Omental fat pad (tissue), 4 donors: ENCODE measurements around the gene C13orf46. TPM values are rescaled to one million over a fixed set of nuclear protein-coding genes. Genes with fewer than 3 reads are reported as not detected.

Source experiments
- ATAC-seq: fragments of 150-250 bp; one replicate; pipeline ENCODE4 v1.9.1; 2016; ENCODE audit warnings: mild to moderate bottlenecking, moderate library complexity; ENCODE audit not compliant: low FRiP score
- DNase-seq: peaks from one replicate; pipeline ENCODE4 v3.0.0-alpha.2; 2019; ENCODE audit warnings: low spot score
- total RNA-seq, 4 donors: library from RNA; depleted of rRNA; stranded (reverse); fragments of >200 nt; gene quantifications; one replicate each; pipeline ENCODE4 v1.1.0, GENCODE V29; 2016
- TF ChIP-seq, protein P1 (sequence below), 3 donors: fragments of 450-650 bp; IDR thresholded peaks; one replicate each; pipeline ENCODE4 v1.5.1; 2016 to 2017; ENCODE audit warnings: antibody characterized with exemption in 3 of 3, mild to moderate bottlenecking in 3 of 3, moderate library complexity in 2 of 3

Gene C13orf46
- total RNA-seq, 4 donors from 2014 or later, result 0.13 to 6.9 (median 1.6) TPM

DNA sequence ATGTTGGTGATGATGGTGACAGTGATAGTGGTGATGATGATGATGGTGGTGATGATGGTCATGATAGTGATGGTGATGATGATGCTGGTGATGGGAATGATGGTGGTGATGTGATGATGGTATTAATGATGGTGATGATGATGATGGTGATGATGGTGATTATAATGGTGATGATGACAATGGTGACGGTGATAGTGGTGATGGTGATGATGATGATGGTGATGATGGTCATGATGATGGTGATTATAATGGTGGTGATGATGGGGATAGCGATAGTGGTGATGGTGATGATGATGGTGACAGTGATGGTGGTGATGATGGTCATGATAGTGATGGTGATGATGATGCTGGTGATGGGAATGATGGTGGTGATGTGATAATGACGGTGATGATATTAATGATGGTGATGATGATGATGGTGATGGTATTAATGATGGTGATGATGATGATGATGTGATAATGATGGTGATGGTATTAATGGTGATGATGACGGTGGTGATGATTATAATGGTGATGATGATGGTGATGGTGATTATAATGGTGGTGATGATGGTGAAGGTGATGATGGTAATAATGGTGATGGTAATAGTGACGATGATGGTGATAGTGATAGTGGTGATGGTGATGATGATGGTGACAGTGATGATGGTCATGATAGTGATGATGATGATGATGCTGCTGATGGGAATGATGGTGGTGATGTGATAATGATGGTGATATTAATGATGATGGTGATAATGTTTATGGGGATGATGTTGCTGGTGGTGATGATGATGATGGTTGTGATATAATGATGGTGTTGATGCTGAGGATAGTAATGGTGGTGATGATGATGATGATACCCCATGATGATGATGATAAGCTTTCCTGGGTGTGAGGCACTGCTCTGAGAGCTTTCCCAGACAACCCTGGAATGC is 7.7 kb downstream of the C13orf46 start:
- DNase-seq (no peak), ATAC-seq (no peak)
- TF ChIP-seq, protein P1, sequence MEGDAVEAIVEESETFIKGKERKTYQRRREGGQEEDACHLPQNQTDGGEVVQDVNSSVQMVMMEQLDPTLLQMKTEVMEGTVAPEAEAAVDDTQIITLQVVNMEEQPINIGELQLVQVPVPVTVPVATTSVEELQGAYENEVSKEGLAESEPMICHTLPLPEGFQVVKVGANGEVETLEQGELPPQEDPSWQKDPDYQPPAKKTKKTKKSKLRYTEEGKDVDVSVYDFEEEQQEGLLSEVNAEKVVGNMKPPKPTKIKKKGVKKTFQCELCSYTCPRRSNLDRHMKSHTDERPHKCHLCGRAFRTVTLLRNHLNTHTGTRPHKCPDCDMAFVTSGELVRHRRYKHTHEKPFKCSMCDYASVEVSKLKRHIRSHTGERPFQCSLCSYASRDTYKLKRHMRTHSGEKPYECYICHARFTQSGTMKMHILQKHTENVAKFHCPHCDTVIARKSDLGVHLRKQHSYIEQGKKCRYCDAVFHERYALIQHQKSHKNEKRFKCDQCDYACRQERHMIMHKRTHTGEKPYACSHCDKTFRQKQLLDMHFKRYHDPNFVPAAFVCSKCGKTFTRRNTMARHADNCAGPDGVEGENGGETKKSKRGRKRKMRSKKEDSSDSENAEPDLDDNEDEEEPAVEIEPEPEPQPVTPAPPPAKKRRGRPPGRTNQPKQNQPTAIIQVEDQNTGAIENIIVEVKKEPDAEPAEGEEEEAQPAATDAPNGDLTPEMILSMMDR (IDR thresholded peaks at IDR 0.05), result no peak

DNA sequence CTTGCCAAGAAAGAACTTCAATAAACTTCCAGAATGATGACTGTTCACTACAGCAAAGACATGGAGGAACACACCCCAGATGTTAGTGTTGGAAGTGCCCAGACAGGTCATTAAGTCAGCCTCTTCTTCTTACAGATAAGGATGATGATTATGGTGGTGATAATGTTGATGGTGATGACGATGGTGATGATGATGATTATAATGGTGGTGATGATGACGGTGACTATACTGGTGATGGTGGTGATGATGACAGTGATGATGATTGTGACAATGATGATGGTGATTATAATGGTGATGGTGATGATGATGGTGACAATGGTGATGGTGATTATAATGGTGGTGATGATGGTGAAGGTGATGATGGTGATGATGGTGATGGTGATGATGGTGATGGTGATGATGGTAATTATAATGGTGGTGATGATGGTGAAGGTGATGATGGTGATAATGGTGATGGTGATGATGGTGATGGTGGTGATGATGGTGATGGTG is 8.4 kb downstream of the C13orf46 start:
- TF ChIP-seq, protein P1 (IDR thresholded peaks at IDR 0.05), result no peak
- no peak for DNase-seq
- ATAC-seq, result no peak

DNA sequence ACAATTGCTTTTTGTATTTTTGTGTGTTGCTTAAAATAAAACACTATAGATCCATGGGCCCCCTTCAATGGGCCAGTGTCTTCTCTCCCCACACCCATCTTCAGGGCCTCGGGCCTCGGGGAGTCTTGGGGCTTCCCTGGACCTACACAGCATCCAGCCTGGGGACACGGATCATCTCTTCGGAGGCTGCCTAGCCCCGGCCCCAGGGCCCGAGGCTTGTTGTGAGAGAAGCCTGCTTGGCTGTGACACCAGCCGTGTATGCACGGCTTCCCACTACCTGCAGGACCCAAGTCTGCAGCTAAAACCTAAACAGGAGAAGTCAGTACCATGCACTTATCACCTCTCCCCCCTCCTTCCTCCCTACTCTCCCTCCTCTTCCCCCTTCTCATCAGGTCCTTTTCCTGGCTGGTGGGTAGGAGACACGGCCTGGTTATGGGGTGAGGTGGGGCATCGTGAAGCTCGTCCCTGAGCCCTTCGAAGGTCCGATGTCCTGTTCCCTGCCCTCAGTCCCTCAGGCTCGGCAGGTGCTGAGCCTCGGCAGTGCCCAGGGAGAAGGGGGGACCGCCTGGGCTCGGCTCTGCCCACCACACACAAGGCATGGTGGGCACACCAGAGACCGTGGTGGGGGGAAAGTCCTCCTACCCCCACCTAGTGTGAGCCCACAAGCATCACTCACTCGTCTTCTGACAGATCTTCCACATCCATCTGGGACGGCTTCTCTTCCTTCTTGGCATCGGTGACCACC is 9.5 kb downstream of the C13orf46 start:
- ATAC-seq (no peak), DNase-seq (no peak)
- TF ChIP-seq, protein P1 (IDR thresholded peaks at IDR 0.05), result no peak

DNA sequence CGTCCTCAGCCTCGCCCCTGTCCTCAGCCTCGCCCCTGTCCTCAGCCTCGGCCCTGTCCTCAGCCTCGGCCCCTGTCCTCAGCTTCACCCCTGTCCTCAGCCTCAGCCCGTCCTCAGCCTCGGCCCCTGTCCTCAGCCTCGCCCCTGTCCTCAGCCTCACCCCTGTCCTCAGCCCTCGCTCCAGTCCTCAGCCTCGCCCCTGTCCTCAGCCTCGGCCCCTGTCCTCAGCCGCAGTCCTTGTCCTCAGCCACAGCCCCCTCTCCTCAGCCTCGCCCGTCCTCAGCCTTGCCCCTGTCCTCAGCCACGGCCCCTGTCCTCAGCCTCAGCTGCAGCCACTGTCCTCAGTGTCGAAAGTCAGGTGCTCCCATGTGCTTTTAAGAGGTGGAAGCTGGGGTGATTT is 10.5 kb downstream of the C13orf46 start:
- ATAC-seq, result no peak
- TF ChIP-seq, protein P1 (IDR thresholded peaks at IDR 0.05), result no peak
- DNase-seq, result no peak

DNA sequence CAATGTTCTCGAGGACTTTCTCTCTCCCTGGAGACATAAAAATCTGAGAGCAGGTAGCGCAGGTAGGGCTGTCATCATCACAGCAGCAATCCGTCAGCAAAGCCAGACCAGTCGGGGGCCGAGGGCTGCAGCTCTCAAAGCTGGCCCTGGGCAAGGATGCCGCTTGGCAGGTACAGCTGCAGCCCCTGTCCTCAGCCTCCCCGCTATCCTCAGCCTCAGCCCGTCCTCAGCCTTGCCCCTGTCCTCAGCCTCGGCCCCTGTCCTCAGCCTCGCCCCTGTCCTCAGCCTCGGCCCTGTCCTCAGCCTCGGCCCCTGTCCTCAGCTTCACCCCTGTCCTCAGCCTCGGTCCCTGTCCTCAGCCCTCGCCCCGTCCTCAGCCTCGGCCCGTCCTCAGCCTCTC is 10.9 kb downstream of the C13orf46 start:
- ATAC-seq (no peak), DNase-seq (no peak)
- TF ChIP-seq, protein P1 (IDR thresholded peaks at IDR 0.05), result no peak

DNA sequence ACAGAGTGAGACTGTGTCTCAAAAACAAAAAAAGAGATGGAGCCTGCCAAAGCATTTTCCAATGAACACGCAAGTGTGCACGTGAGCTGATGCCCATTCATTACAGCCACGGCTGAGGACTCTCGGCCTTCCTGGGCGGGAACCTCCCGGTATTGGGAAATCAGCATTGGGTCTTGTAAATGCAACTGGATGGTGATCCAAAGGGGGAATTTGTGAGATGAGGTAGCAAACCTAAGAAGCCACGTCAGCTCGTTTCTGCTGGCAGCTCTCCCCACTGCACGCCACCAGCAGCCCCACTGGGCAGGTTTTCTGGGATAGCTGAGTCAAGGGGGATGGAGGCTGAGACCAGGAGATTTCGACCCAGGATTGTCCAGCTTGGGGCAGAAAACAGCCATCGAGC is 11.5 kb downstream of the C13orf46 start:
- DNase-seq (no peak), ATAC-seq (no peak)
- TF ChIP-seq, protein P1 (IDR thresholded peaks at IDR 0.05), result no peak
